HG03565 (cell line): ENCODE results near the gene SEC23IP.

Experiments
- ATAC-seq: cut with Tn5 transposase; IDR thresholded peaks from one replicate; pipeline ENCODE4 v1.9.1; 2021; ENCODE audit warnings: mild to moderate bottlenecking, moderate library complexity; ENCODE audit not compliant: unreplicated experiment

SEC23IP gene

DNA sequence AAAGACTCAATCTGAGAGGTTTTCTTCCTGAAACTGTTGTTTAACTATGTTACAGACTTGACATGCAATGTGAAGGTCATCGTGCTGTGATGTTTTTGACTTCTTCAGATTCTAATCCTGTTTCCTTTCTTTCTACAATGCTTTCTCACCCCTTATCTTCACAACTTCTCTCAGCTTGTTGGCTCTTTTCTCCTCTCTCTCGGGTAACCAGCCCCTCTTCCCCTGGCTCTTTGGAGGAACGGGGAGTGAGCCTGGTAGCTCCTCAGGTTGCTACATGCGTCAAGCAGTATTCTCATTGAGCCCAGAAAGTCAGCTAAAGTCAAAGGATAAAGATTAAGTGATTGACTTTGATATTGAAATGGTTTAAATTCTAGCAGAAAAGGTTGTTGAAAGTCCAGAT, 40.1 kb downstream of the SEC23IP start:
- no peak for ATAC-seq

DNA sequence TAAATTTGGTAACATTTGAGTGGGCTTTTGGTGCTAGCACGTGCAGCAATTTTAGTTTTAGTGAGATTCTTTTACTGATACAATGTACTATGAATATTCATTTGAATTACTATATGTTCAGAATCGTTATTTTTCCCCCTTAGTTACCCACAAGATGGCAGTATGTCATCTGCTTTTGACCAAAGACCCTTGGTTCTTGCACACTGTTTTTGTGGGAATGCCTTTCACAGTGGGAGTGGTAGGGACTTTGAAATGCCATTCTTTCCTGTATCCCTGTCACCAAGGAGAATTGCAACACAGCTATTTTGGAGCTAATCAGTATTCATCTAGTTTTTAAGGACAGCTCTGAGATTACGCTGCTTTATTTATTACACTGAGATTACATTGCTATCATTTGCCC, 40.6 kb downstream of the SEC23IP start:
- ATAC-seq, result no peak

DNA sequence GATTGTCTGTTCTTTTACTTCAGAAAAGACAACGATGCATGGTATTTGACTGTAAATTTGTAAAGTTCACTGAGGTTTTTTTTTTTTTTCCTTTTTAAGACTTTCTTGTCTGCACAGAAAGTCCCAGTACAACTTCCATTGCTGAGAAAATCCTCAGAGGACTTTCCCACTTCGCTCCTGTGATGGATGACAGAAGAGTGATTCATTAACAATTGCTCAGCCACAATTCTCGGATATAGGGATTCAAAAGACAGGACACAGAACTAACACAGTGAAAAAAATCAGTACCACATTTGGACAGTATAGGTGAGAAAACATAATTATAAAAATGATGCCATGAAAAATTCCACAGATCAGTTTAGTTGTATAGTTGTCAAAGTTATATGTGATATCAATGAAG, 48.0 kb downstream of the SEC23IP start:
- ATAC-seq, result no peak

DNA sequence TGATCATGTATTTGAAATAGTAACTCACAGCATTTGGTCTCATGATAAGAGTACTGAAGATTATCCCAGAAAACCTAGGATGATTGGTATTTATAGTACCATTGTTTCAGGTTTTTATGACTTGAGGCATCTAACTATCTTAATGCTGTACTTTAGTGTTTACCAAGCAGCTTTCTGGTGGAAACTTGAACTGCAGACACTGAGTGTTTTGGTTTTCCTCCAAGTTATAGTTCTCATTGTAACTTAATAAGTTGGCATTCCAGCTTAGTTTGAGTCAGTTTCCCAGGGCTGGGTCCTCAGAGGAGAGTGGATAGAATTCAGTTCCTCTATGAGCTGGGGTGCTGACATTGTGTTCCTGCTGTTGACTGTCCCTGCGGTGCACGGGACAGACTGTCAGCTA, 50.4 kb downstream of the SEC23IP start:
- ATAC-seq, result no peak

DNA sequence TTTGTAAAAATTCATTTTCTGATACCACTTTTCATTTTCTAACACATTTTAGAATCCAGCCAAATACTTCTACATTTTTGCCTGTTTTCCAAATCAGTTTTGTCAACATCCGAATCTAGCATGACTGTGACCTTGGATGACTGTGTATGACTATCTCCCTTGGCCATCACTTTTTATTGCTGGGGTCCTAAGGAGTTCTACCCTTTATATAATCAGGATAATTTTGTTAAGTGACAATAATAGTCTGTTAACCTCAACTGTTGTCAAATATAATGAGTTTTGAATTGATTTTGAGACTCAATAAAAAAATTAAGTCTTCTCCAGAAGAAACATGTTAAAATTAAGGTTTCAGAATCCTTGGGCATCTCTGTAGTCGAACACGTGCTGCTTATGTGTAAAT, 53.3 kb downstream of the SEC23IP start:
- ATAC-seq, result no peak

DNA sequence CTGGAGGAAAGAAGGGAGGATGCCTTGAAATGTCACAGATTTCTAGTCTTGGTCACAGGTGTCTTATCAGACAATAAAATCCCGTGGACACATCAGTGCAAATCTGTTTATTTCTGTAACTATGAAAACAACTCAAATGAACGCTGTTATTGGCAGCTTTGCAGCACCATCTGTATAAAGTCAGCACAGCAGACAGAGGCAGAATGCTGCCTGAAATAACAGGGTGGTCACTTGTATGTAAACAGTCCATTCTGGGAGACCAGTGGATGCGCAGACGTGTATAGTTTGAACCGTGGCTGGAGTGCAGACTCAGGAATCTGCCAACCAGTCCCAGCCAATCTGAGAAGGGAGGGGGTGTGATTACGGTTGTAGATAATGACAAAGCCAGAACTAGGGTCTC, 54.8 kb downstream of the SEC23IP start:
- ATAC-seq, result no peak

DNA sequence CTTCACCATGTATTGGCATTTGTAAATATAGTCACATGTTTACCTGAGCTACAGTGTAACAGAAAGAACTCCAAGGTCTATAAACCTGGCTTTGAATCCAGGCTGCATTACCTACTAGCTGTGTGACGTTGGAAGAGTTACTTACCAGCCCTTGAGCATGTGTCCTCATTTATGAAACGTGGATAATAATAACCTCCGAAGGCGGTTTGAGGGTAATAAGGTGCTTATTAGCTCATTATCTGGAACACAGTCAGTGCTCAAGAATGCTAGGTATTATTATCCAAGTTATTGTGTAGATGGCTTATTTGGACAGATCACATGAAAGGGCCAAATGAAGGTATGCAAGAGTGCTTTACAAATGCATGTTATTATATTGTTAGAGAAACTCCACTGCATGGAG, 64.9 kb downstream of the SEC23IP start:
- no peak for ATAC-seq

DNA sequence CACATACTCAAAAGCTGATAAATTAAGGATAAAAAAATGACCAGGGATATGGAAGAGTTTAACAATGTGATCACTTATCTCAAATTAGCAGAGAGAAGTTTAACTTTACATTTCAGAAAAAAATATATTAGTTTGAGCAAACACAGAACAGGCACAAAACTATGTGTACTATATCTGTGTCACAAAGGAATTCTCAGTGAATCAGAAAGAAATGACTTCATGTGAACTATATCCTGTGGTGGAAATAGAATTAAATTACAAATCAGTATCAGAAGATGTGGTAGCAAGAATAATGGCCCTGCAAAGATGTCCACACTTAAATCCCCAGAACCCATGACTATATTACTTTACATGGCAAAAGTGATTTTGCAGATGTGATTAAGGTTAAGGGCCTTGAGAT, 70.3 kb downstream of the SEC23IP start:
- no peak for ATAC-seq

DNA sequence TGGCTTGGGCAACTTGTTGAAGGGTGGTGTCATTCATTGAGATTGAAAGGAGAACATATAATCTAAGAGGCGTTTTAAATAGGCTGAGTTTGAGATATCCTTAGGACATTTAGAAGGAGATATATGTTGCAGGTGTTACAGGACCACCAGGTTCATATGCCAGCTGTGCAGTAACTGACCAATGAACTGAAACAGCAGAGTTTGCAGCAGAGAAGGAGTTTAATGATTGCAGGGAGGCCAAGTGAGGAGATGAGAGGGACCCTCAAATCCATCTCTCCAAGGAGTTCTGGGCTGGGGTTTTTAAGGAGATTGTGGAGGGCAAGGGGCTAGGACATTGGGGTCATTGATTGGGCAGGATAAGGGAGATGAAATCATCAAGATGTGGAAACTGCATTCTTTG, 74.5 kb downstream of the SEC23IP start:
- ATAC-seq, result no peak

DNA sequence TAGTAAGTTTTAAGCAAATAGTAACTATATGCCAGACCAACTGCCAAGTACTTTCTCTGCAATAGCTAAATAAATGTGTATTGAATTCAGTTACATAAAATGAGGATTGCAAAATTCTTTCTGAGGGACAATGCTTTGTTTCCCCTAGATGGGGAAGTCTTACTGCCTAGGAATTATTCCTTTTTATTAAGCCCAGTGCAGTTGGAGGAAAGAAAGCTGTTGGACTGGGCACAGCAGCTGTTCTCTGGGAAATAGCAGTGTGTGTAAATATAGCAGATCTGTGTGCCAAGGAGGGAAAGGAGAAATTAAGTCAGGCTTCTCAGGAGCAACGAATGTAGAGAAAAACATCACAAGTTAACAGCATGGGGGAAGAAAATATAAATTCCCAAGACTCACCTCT, 77.1 kb downstream of the SEC23IP start:
- no peak for ATAC-seq

DNA sequence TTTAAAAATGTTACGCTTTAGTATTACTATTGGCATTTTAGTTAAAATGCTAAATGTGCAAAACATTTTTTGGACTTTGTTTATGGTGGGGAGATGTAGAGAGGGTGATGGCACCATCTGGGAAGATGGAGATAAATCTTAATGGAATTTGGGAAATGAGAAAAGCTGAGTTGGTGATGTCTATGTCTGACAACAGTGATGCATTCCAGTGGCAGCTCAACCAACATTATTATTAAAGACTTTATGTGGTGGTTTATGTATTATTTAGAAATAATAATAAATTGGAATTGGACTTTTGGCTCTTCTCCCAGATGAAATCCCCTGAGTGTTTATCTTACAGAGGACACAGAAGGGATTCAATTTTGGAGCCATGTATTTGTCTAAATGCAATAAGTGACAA, 77.6 kb downstream of the SEC23IP start:
- no peak for ATAC-seq

DNA sequence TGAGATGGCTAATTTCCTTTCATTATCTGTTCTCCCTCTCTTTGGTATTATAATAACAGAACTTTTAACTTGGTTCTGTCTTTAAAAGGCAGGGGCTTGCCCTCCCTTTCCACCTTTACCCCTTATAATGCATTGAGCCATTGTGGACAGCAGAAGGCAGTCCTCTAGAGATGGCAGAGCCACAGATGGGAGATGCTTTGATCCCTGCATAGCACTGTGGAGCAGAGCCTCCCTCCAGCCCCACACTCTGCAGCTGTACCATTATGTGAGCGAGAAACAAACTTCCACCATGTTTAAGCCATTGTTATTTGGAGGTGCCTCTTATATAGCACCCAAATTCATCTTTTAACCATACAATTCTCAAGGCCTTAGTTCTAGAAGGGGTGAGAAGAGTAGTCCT, 78.4 kb downstream of the SEC23IP start:
- no peak for ATAC-seq

DNA sequence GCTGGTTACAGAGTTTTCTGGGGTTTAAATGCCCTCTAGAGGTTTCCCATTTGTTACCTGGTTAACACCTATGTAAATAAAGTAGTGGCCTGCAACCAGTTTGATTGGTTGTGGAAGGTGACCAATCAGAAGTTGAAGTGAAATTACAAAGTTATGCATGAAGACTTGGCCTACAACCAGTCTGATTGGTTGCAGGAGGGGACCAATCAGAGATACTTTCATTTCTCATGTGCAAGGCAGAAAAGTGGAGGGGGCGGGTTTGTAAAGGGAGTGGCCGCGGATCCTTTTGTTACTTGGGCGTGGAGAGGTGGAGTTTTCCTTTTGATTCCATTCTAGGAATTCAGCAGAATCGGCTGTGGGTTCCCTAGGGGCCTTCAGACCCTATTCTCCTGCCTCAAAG, 80.8 kb downstream of the SEC23IP start:
- ATAC-seq, result no peak

DNA sequence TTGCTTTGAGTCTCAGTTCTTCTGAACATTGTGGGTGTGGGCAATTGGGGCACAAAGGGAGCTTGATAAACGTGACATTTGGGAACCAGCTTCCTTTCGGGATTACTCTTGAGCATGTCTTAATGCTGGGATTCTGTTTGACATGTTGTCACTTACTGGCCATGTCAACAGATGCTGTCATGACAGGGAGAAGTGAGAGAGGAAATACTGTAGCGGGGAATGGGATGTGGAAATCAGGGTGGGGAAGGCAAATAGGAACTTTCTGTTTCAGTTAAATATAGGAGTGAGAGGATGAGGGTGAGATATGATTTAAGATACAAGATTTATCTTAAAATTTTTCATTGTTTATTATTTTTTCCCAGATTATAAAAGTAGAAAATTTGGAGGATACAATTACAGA, 83.9 kb downstream of the SEC23IP start:
- ATAC-seq, result no peak

DNA sequence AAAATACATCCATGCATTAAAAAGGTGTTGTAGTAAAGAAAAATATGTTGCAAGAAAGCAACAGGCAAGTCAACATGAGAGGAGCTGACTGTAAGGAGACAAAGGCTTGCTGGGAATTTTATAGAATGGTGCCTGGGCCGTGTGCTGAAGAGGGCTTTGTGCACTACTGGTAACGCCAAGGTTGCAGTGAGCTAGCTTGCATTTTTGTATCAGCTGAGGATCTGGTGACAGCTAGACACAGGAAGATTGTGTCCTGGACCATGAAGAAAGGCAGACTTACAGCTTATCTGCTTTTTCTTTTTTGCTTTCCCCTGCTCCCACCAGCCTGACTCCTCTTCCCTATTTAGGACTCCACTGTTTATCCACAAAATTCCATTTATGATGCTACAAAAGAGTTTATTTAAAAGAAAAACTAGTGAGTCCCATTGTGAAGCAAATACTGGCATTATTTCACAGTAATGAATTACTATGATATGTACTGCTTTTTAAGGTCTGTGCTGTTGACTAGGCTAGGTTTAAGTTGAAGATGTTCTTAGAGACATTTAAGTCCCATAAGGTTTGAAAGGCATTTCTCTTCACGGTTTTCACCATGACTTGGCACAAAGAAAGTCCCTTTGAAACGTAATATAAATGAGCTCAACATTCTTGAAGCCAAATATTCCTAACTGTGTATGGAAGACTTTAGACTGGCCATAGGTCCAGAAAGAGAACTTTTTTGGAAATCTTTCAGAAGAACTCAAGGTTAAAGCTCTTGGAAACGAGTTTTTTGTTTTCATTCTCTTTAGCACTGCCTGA, 88.6 kb downstream of the SEC23IP start:
- no peak for ATAC-seq

DNA sequence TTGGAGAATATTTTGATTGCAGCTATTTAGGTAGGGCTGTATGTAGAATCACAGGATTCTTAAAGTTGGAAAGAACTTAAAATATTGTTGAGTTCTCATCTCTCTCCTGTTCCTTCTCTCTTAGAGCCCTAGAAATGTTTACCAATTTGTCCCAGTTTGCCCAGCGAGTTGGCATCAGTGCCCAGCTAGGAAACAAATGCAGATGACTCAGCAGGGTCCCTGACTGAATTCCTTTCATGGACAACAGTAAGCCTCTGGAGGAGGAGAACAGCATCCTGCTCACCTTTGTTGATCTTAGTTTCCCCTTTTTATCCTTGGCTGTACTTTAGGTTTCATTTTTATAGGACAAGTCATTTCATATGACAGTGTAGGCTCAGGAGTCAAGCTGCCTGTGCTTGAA, 89.3 kb downstream of the SEC23IP start:
- no peak for ATAC-seq

DNA sequence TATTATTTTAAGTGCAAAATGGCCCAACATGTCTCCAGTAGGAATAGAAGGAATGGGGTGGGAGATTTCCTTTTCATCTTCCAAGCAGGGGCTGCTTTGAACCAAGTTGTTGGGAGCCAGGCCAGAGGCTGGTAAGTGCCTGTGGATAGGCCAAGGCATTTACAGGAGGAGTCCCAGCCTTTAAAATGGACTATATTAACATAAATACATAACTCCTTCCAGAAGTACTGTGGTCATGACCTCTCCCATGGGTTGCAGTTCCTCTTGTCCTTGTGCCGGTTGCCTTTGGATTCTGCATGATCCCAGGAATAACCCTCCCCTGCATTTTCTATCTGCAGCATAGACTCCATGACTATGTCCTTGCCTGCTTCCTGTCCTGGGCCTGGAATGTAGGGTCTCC, 95.8 kb downstream of the SEC23IP start:
- no peak for ATAC-seq

DNA sequence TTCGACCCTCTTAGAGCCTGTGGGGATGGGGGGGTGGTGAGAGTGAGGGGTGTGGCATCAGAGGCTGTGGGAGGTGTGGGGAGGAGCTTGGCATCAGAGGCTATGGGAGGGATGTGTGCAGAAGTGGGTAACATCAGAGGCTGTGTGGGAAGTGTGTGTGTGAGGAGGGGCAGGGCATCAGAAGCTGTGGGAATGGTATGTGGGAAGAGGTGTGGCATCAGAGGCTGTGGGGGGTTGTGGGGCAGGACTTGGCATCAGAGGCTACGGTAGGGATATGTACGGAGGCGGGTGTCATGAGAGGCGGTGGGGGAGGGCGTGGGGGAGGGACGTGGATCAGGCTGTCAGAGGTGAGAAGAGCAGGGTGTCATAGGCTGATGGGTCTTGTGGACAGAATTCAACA, 97.4 kb downstream of the SEC23IP start:
- ATAC-seq, result no peak

DNA sequence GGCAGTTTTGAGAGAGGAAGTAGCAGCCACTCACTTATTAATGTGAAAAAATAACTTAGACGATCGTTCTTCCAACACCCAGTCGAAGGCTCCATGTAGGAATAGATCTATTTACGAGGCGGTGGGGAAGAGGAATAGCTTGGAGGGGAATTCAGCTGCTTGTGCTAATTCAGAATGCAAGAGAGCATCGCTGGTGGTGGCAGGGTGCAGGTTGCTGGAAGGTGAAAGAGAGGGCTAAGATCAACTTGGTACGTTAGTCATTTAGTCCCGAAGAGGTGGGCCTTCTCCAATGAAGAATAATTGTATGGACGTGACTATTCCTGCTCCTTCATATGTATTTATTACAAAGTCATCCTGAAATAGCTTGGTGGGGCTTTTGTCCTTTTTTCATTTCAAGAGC, 98.5 kb downstream of the SEC23IP start:
- ATAC-seq, result no peak

DNA sequence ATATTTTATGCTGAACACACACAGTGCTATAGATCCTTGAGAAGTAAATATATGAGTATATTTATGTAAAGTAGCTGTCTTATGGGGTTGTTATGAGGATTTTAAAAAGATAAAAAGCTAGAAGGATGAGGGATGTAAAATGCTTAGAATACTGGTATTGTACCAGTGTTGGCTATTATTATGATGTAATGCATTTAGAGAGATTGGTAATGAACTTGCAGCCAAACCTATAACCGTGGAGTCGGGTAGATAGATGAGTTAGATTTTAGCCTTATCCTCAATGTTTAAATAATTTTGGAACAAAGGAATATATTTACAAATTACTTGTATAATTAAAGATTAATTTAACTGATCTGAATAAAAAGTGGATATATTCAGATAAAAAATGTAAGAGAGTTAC, 99.3 kb downstream of the SEC23IP start:
- no peak for ATAC-seq
